Left lobe of liver (tissue), 2 donors: Measurements from ENCODE around the gene ZC3H18. TPM values are rescaled to one million over a fixed set of nuclear protein-coding genes. Genes with fewer than 3 reads are reported as not detected.
"Not testable (repeated sequence)": the region's sequence is repeated elsewhere in the genome, so short reads cannot be mapped to it uniquely, and the experiment has no call there.

Experiments used
- ATAC-seq: fragments of 200-7000 bp; cut with Tn5 transposase; one replicate; pipeline ENCODE4 v1.9.1; 2020; ENCODE audit warnings: mild to moderate bottlenecking, moderate library complexity
- DNase-seq: peaks from one replicate; pipeline ENCODE4 v3.0.0-alpha.2; 2020; ENCODE audit warnings: low spot score
- total RNA-seq: library from RNA; stranded (reverse); gene quantifications from one replicate; pipeline ENCODE4 v1.2.1, GENCODE V29; 2021
- donor health status: DM: no; HTN: no; CAD: no; lungs with moderate emphysema.
- donor health status: DM: no; HTN: yes; CAD: no.

The ZC3H18 gene
- total RNA-seq, 1 donor from 2014 or later, result 18.1 TPM

- ATAC-seq, DNase-seq: not testable (repeated sequence)
Observed at GRCh38 chr16:88669493-88669892, 99.3 kb downstream of the ZC3H18 start.

- DNase-seq (no peak), ATAC-seq (no peak)
Observed at GRCh38 chr16:88669980-88670379, 99.8 kb downstream of the ZC3H18 start.

- no peak for ATAC-seq
- DNase-seq, result no peak
Observed at GRCh38 chr16:88671806-88672205, 101.6 kb downstream of the ZC3H18 start.

GRCh38 chr16:88672776-88673175, 102.6 kb downstream of the ZC3H18 start:
- ATAC-seq (no peak), DNase-seq (no peak)

GRCh38 chr16:88673716-88674379, 103.6 kb downstream of the ZC3H18 start:
- ATAC-seq, result no peak

GRCh38 chr16:88676502-88677242, 106.5 kb downstream of the ZC3H18 start:
- DNase-seq, result no peak
- no peak for ATAC-seq

More at GRCh38 chr16:88673716-88674379, 103.6 kb downstream of the ZC3H18 start:
- no peak for DNase-seq

- ATAC-seq (no peak), DNase-seq (no peak)
Observed at GRCh38 chr16:88677721-88678120, 107.5 kb downstream of the ZC3H18 start.

- no peak for DNase-seq
- no peak for ATAC-seq
Observed at GRCh38 chr16:88678224-88678979, 108.2 kb downstream of the ZC3H18 start.

GRCh38 chr16:88680554-88681083, 110.4 kb downstream of the ZC3H18 start:
- ATAC-seq (no peak), DNase-seq (no peak)

GRCh38 chr16:88681084-88681680, 111.0 kb downstream of the ZC3H18 start:
- DNase-seq, result no peak
- peak; percentile 81 for ATAC-seq

Other genes starting within 250 kb of the ZC3H18 start
- gene ZNF469, start 187.4 kb upstream of the ZC3H18 start, total RNA-seq, result 0.38 TPM
- gene ZFPM1, start 117.1 kb upstream of the ZC3H18 start, total RNA-seq, result 14.6 TPM
- not detected for gene IL17C, start 68.2 kb downstream of the ZC3H18 start, total RNA-seq
- 32.5 TPM for gene CYBA, start 80.7 kb downstream of the ZC3H18 start, total RNA-seq
- 16.2 TPM for gene MVD, start 92.7 kb downstream of the ZC3H18 start, total RNA-seq
- gene SNAI3, start 116.1 kb downstream of the ZC3H18 start, total RNA-seq, result 0.43 TPM
- gene RNF166, start 136.0 kb downstream of the ZC3H18 start, total RNA-seq, result 10.4 TPM
- gene CTU2, start 136.1 kb downstream of the ZC3H18 start, total RNA-seq, result 8.3 TPM
- gene PIEZO1, start 214.8 kb downstream of the ZC3H18 start, total RNA-seq, result 67.8 TPM
- gene CDT1, start 233.4 kb downstream of the ZC3H18 start, total RNA-seq, result 0.50 TPM
- gene APRT, start 241.5 kb downstream of the ZC3H18 start, total RNA-seq, result 68.9 TPM